SU-DHL-6 (cell line): ENCODE measurements around the gene PRR22.

Experiments
- H2AFZ ChIP-seq: fragments of 200-600 bp; sonication (generic); 2 replicates; pipeline ENCODE4 v1.6.1; 2014; ENCODE audit warnings: low read depth, mild to moderate bottlenecking, moderate library complexity, mixed read lengths, antibody characterized with exemption, low read length; ENCODE audit not compliant: severe bottlenecking
- H3F3A ChIP-seq: fragments of 200-600 bp; shearing (Covaris generic); 2 replicates; pipeline ENCODE4 v1.6.0; 2016; ENCODE audit warnings: antibody characterized with exemption, mild to moderate bottlenecking; ENCODE audit not compliant: insufficient read depth
- H3K27ac ChIP-seq: fragments of 200-600 bp; sonication (generic); 2 replicates; pipeline ENCODE4 v1.5.1; 2016; ENCODE audit warnings: low read depth, mild to moderate bottlenecking, low read length, moderate library complexity, mixed read lengths
- H3K27me3 ChIP-seq: fragments of 200-600 bp; sonication (generic), shearing (Covaris generic); 2 replicates; pipeline ENCODE4 v1.6.0; 2014; ENCODE audit warnings: mild to moderate bottlenecking, low read length
- H3K36me3 ChIP-seq: fragments of 200-600 bp; sonication (generic); 2 replicates; pipeline ENCODE4 v1.6.1; 2014; ENCODE audit warnings: mild to moderate bottlenecking, low read length, mixed read lengths
- H3K4me2 ChIP-seq: fragments of 300-600, 200-600 bp; shearing (Covaris generic), sonication (generic); 2 replicates; pipeline ENCODE4 v1.6.0; 2014; ENCODE audit warnings: low read length, low read depth, mild to moderate bottlenecking; ENCODE audit not compliant: poor library complexity, severe bottlenecking
- H3K4me3 ChIP-seq: fragments of 200-600 bp; sonication (generic); 2 replicates; pipeline ENCODE4 v1.5.1; 2014; ENCODE audit warnings: antibody characterized with exemption, low read length, mild to moderate bottlenecking, mixed read lengths; ENCODE audit not compliant: insufficient read depth, poor library complexity, severe bottlenecking
- H3K79me2 ChIP-seq: fragments of 200-600 bp; sonication (generic); 2 replicates; pipeline ENCODE4 v1.6.1; 2014; ENCODE audit warnings: mild to moderate bottlenecking, low read length, moderate library complexity; ENCODE audit not compliant: insufficient read depth
- H3K9ac ChIP-seq: fragments of 200-600 bp; sonication (generic); 2 replicates; pipeline ENCODE4 v1.7.0; 2014; ENCODE audit warnings: mild to moderate bottlenecking, low read length
- H3K9me2 ChIP-seq: fragments of 200-600 bp; sonication (generic); replicated peaks from 2 replicates; pipeline ENCODE4 v1.6.1; 2014; ENCODE audit warnings: low read length; ENCODE audit not compliant: insufficient read depth
- H3K9me3 ChIP-seq: fragments of 200-600 bp; sonication (generic); 2 replicates; pipeline ENCODE4 v1.6.1; 2014; ENCODE audit warnings: low read length, mixed read lengths; ENCODE audit not compliant: insufficient read depth
- H4K20me1 ChIP-seq: fragments of 200-600 bp; sonication (generic); 2 replicates; pipeline ENCODE4 v1.6.1; 2014; ENCODE audit warnings: low read depth, mild to moderate bottlenecking, antibody characterized with exemption, low read length, moderate library complexity, mixed read lengths
- CTCF ChIP-seq: fragments of 200-600 bp; sonication (generic); IDR thresholded peaks from one replicate; pipeline ENCODE4 v1.5.1; 2017; ENCODE audit warnings: antibody characterized with exemption, mild to moderate bottlenecking, low read length, moderate library complexity; ENCODE audit not compliant: insufficient read depth, poor library complexity, severe bottlenecking
- EZH2phosphoT487 ChIP-seq: fragments of 200-600 bp; sonication (generic), shearing (Covaris generic); conservative IDR thresholded peaks from 2 replicates; pipeline ENCODE4 v1.6.1; 2018; ENCODE audit warnings: mild to moderate bottlenecking, antibody characterized with exemption, low read length, moderate library complexity, mixed read lengths

Gene PRR22

GRCh38 chr19:5789886-5790558 is 5.5 kb upstream of the PRR22 start:
- H2AFZ ChIP-seq: no peak overlapping the region
- no peaks in the 10 kb centered on the region for H3K9me3 ChIP-seq
- H3K4me2 ChIP-seq: peak overlapping the region; percentile 54
- no peak overlapping the region for H3K27ac ChIP-seq
- peaks cover 3% of the 10 kb centered on the region; the same call in 1 of the 2 replicates for H3K79me2 ChIP-seq
- no peaks in the 10 kb centered on the region for H3K9me2 ChIP-seq
- H3K4me3 ChIP-seq: peak overlapping the region; percentile 49
- no peaks in the 10 kb centered on the region for H3F3A ChIP-seq
- TF ChIP-seq EZH2phosphoT487 (no peak), CTCF (no peak)
- no peaks in the 10 kb centered on the region for H3K27me3 ChIP-seq
- H4K20me1 ChIP-seq: no peaks in the 10 kb centered on the region
- H3K9ac ChIP-seq: 0 out of 2 replicates have a peak overlapping the region, but pooled peaks have one; percentile 69
- H3K36me3 ChIP-seq: no peaks in the 10 kb centered on the region

- H3F3A ChIP-seq: no peaks in the 10 kb centered on the region
- H3K4me3 ChIP-seq: no peak overlapping the region
- H3K9ac ChIP-seq: no peak overlapping the region
- TF ChIP-seq EZH2phosphoT487 (no peak), CTCF (no peak)
- no peaks in the 10 kb centered on the region for H3K9me3 ChIP-seq
- no peak overlapping the region for H3K27ac ChIP-seq
- no peaks in the 10 kb centered on the region for H4K20me1 ChIP-seq
- H3K9me2 ChIP-seq: no peaks in the 10 kb centered on the region
- no peaks in the 10 kb centered on the region for H3K36me3 ChIP-seq
- no peak overlapping the region for H2AFZ ChIP-seq
- no peaks in the 10 kb centered on the region for H3K27me3 ChIP-seq
- peaks cover 3% of the 10 kb centered on the region; the same call in 1 of the 2 replicates for H3K79me2 ChIP-seq
- no peak overlapping the region for H3K4me2 ChIP-seq
These were observed 4.8 kb upstream of the PRR22 start for GRCh38 chr19:5789351-5789761.

- no peak overlapping the region for H3K4me2 ChIP-seq
These were observed 3.9 kb upstream of the PRR22 start for GRCh38 chr19:5788422-5788821.

More at GRCh38 chr19:5788422-5788821, 3.9 kb upstream of the PRR22 start:
- Histone ChIP-seq H3K27ac (no peak overlapping the region), H3K27me3 (no peaks in the 10 kb centered on the region), H3K9me2 (no peaks in the 10 kb centered on the region), H2AFZ (no peak overlapping the region), H4K20me1 (no peaks in the 10 kb centered on the region), H3K36me3 (no peaks in the 10 kb centered on the region), H3K4me3 (no peak overlapping the region), H3K79me2 (peaks cover 3% of the 10 kb centered on the region; the same call in 1 of the 2 replicates), H3K9ac (no peak overlapping the region), H3K9me3 (no peaks in the 10 kb centered on the region), H3F3A (no peaks in the 10 kb centered on the region)
- TF ChIP-seq EZH2phosphoT487 (no peak), CTCF (no peak)
